ENCODE results near the gene GYG2. TPM values are rescaled to one million over a fixed set of nuclear protein-coding genes. Genes with fewer than 3 reads are reported as not detected.
"Not testable (repeated sequence)": the region's sequence is repeated elsewhere in the genome, so short reads cannot be mapped to it uniquely, and the experiment has no call there.

Gene GYG2
- total and polyA plus RNA-seq, 9 donors = 1.3 to 5.3 (median 3.1) TPM

GRCh38 chrX:2921193-2921592 is 92.5 kb downstream of the GYG2 start:
- Histone ChIP-seq H3K4me3 (ENCODE audit: low read length) (no peak overlapping the region), H3K9me3 (replicated peaks; ENCODE audit: control insufficient read depth, low read depth, low read length) (no peaks in the 10 kb centered on the region), H3K4me1 (ENCODE audit: control insufficient read depth, insufficient read depth, low read length) (no peaks in the 10 kb centered on the region), H3K27ac (ENCODE audit: low read length) (no peak overlapping the region), H3K27me3 (ENCODE audit: control insufficient read depth, insufficient read depth, low read length) (no peaks in the 10 kb centered on the region), H3K36me3 (ENCODE audit: control insufficient read depth, insufficient read depth, low read length) (peaks cover 11% of the 10 kb centered on the region)
- WGBS (ENCODE audit: insufficient coverage) = 80% methylated on average over 1 of the region's 1 CpG
- DNase-seq = no peak

- WGBS (ENCODE audit: insufficient coverage) = 76% methylated on average over 7 of the region's 9 CpGs
- DNase-seq = no peak
- H3K36me3 ChIP-seq (ENCODE audit: control insufficient read depth, insufficient read depth, low read length) = peaks cover 11% of the 10 kb centered on the region
These were observed 93.0 kb downstream of the GYG2 start for GRCh38 chrX:2921750-2922149.

DNA sequence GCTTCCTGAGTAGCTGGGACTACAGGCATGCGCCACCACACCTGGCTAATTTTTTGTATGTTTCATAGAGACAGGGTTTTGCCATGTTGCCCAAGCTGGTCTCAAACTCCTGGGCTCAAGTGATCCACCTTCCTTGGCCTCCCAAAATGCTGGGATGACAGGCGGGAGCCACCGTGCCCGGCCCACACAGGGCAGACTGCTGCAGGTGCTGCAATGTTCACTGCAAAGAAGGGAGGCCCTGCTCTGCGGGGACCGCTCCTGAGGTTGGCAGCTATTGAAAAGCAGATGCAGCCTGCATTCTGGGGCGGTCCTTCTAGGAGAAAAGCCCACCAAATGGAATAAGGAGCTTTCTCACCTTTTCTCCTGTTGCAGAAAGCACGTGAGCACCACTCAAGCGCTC is 95.4 kb downstream of the GYG2 start:
- H3K9me3 ChIP-seq (replicated peaks; ENCODE audit: control insufficient read depth, low read depth, low read length) = no peaks in the 10 kb centered on the region
- no peaks in the 10 kb centered on the region for H3K4me1 ChIP-seq (ENCODE audit: control insufficient read depth, insufficient read depth, low read length)
- H3K27ac ChIP-seq (ENCODE audit: low read length) = no peak overlapping the region
- H3K27me3 ChIP-seq (ENCODE audit: control insufficient read depth, insufficient read depth, low read length) = peaks cover 10% of the 10 kb centered on the region
- DNase-seq = no peak
- H3K36me3 ChIP-seq (ENCODE audit: control insufficient read depth, insufficient read depth, low read length) = peaks cover 11% of the 10 kb centered on the region
- 84% methylated on average over 6 of the region's 9 CpGs for WGBS (ENCODE audit: insufficient coverage)
- no peak overlapping the region for H3K4me3 ChIP-seq (ENCODE audit: low read length)

More at GRCh38 chrX:2921750-2922149, 93.0 kb downstream of the GYG2 start:
- Histone ChIP-seq H3K27ac (ENCODE audit: low read length) (no peak overlapping the region), H3K9me3 (replicated peaks; ENCODE audit: control insufficient read depth, low read depth, low read length) (no peaks in the 10 kb centered on the region), H3K4me1 (ENCODE audit: control insufficient read depth, insufficient read depth, low read length) (no peaks in the 10 kb centered on the region), H3K27me3 (ENCODE audit: control insufficient read depth, insufficient read depth, low read length) (no peaks in the 10 kb centered on the region), H3K4me3 (ENCODE audit: low read length) (no peak overlapping the region)

- not testable (repeated sequence) for H3K27ac ChIP-seq (ENCODE audit: low read length); DNase-seq; H3K4me3 ChIP-seq (ENCODE audit: low read length); H3K4me1 ChIP-seq (ENCODE audit: control insufficient read depth, insufficient read depth, low read length); H3K9me3 ChIP-seq (replicated peaks; ENCODE audit: control insufficient read depth, low read depth, low read length); H3K36me3 ChIP-seq (ENCODE audit: control insufficient read depth, insufficient read depth, low read length)
- peaks cover 23% of the 10 kb centered on the region for H3K27me3 ChIP-seq (ENCODE audit: control insufficient read depth, insufficient read depth, low read length)
- WGBS (ENCODE audit: insufficient coverage) = 52% methylated on average over 3 of the region's 4 CpGs
These were observed 97.5 kb downstream of the GYG2 start for GRCh38 chrX:2926255-2926654.

DNA sequence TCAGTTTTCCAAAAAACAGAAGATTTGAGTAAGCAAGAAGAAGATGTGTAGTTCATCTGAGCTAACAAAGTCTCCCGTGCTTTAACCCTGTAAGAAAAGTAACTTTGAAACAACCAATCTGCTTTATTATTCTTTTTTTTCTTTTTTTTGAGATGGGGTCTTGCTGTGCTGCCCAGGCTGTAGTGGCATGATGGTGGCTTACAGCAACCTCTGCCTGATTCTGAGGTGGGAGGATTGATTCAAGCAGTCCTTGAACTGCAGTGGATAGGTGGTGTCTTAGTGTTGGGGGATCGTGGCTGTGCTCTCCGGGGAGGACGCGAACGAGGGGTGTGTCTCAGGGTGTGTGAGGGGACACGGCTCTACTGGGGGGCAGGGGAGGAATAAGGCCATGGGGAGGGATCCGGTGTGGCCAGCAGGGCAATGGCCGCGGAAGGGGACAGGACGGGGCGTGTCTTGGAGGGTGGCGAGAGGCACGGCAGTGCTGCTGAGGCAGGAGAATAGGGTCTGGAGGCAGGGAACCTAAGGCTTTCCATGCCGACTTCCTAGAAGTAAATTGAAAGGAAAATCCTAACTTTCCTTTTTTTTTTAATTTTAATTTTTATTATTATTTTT is 98.0 kb downstream of the GYG2 start:
- Histone ChIP-seq H3K4me3 (ENCODE audit: low read length) (no peak overlapping the region), H3K4me1 (ENCODE audit: control insufficient read depth, insufficient read depth, low read length) (no peaks in the 10 kb centered on the region), H3K9me3 (replicated peaks; ENCODE audit: control insufficient read depth, low read depth, low read length) (peaks cover 9% of the 10 kb centered on the region), H3K27ac (ENCODE audit: low read length) (no peak overlapping the region), H3K36me3 (ENCODE audit: control insufficient read depth, insufficient read depth, low read length) (peaks cover 3% of the 10 kb centered on the region), H3K27me3 (ENCODE audit: control insufficient read depth, insufficient read depth, low read length) (peaks cover 23% of the 10 kb centered on the region)
- 90% methylated on average over 7 of the region's 15 CpGs for WGBS (ENCODE audit: insufficient coverage)
- no peak for DNase-seq

- under 1% methylated on average over 22 of the region's 27 CpGs for WGBS (ENCODE audit: insufficient coverage)
These were observed 99.5 kb downstream of the GYG2 start for GRCh38 chrX:2928191-2928582.

DNA sequence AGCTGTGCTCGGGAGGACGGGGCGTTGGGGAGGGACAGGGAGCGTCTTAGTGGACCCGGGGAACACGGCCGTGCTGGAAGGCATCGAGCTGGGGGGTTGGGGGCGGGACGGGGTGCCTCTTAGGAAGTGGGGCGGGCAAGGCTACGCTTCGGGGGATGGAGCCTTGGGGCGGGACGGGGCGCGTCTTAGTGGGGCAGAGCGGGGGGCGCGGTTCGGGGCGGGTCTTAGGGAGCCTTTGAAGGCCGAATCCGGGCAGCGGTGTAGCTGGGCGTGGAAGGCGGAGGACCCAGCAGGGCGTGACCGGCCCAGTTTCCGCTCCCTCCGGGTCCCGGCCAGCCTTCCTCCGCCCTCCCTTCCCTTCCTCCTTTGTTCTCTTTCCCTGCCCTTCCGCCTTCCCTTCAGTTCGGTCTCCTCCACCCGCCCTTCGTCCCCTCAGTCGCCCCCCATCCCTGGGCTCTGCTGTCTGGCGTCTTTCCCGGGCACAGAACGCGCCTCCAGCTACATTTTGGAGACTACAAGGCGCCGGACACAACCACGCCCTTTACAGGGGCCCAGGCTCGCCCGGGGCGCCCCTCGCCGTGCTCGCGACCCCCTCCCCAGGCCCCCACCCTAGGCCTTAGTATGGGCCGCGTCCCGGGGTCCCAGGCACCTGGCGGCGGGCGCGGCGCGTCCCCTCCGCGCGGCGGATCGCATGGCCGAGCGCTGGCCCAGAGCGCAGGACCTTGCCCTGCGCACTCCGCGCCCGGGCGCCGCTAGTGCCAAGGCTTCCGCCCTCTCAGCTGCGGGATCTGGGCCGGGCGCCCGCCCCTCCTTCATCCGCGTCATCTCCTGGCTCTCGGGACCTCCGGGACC is 100.1 kb downstream of the GYG2 start, which contains the start of gene ARSD:
TSS of gene ARSD (minus strand) at position 757 of the 852 bp plus-strand sequence. CDS start at position 693, 64 bp downstream.
- Histone ChIP-seq H3K27ac (ENCODE audit: low read length) (peak within 1 kb of the TSS; percentile 89), H3K36me3 (ENCODE audit: control insufficient read depth, insufficient read depth, low read length) (peaks cover 3% of the 10 kb centered on the region), H3K27me3 (ENCODE audit: control insufficient read depth, insufficient read depth, low read length) (peaks cover 26% of the 10 kb centered on the region), H3K4me3 (ENCODE audit: low read length) (peak within 1 kb of the TSS; percentile 55), H3K9me3 (replicated peaks; ENCODE audit: control insufficient read depth, low read depth, low read length) (peaks cover 10% of the 10 kb centered on the region), H3K4me1 (ENCODE audit: control insufficient read depth, insufficient read depth, low read length) (no peaks in the 10 kb centered on the region)
- peak; percentile 92 for DNase-seq
- under 1% methylated on average over 76 of the region's 84 CpGs for WGBS (ENCODE audit: insufficient coverage)

More at GRCh38 chrX:2928191-2928582, 99.5 kb downstream of the GYG2 start:
- Histone ChIP-seq H3K4me1 (ENCODE audit: control insufficient read depth, insufficient read depth, low read length) (no peaks in the 10 kb centered on the region), H3K9me3 (replicated peaks; ENCODE audit: control insufficient read depth, low read depth, low read length) (peaks cover 10% of the 10 kb centered on the region), H3K27me3 (ENCODE audit: control insufficient read depth, insufficient read depth, low read length) (peaks cover 23% of the 10 kb centered on the region), H3K36me3 (ENCODE audit: control insufficient read depth, insufficient read depth, low read length) (peaks cover 3% of the 10 kb centered on the region), H3K27ac (ENCODE audit: low read length) (peak overlapping the region; percentile 89), H3K4me3 (ENCODE audit: low read length) (peak overlapping the region; percentile 55)
- peak; percentile 83 for DNase-seq

- no peaks in the 10 kb centered on the region for H3K4me1 ChIP-seq (ENCODE audit: control insufficient read depth, insufficient read depth, low read length)
- H3K9me3 ChIP-seq (replicated peaks; ENCODE audit: control insufficient read depth, low read depth, low read length) = peaks cover 10% of the 10 kb centered on the region
- WGBS (ENCODE audit: insufficient coverage) = 57% methylated on average over 1 of the region's 2 CpGs
- no peaks in the 10 kb centered on the region for H3K36me3 ChIP-seq (ENCODE audit: control insufficient read depth, insufficient read depth, low read length)
- H3K27ac ChIP-seq (ENCODE audit: low read length) = no peak overlapping the region
- peaks cover 26% of the 10 kb centered on the region for H3K27me3 ChIP-seq (ENCODE audit: control insufficient read depth, insufficient read depth, low read length)
- H3K4me3 ChIP-seq (ENCODE audit: low read length) = no peak overlapping the region
- no peak for DNase-seq
These were observed 102.4 kb downstream of the GYG2 start for GRCh38 chrX:2931155-2931554.

DNA sequence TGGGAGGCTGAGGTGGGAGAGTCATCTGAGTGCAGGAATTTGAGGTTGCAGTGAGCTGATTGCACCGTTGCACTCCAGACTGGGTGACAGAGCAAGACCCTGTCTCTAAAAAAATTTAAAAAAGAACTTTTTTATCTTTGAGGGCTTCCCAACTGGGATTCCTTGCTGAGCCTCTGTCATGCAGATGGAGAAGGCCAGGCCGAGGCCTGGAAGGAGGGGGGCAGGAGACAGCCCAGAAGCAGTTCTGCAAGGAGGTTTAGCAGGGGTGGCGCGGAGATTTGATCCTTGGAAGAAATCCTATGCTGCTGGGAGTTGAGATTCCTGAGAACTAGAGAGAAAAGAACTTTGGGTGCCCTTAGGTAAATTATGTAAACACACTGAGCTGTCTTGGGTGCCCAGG is 102.9 kb downstream of the GYG2 start:
- H3K27me3 ChIP-seq (ENCODE audit: control insufficient read depth, insufficient read depth, low read length) = peaks cover 26% of the 10 kb centered on the region
- H3K27ac ChIP-seq (ENCODE audit: low read length) = no peak overlapping the region
- H3K9me3 ChIP-seq (replicated peaks; ENCODE audit: control insufficient read depth, low read depth, low read length) = peaks cover 10% of the 10 kb centered on the region
- 60% methylated on average over 3 of the region's 4 CpGs for WGBS (ENCODE audit: insufficient coverage)
- H3K4me3 ChIP-seq (ENCODE audit: low read length) = no peak overlapping the region
- DNase-seq = no peak
- no peaks in the 10 kb centered on the region for H3K36me3 ChIP-seq (ENCODE audit: control insufficient read depth, insufficient read depth, low read length)
- H3K4me1 ChIP-seq (ENCODE audit: control insufficient read depth, insufficient read depth, low read length) = no peaks in the 10 kb centered on the region

Measured in muscle of leg (tissue), 11 donors.